Measurements from ENCODE around the gene A1BG.

DNA sequence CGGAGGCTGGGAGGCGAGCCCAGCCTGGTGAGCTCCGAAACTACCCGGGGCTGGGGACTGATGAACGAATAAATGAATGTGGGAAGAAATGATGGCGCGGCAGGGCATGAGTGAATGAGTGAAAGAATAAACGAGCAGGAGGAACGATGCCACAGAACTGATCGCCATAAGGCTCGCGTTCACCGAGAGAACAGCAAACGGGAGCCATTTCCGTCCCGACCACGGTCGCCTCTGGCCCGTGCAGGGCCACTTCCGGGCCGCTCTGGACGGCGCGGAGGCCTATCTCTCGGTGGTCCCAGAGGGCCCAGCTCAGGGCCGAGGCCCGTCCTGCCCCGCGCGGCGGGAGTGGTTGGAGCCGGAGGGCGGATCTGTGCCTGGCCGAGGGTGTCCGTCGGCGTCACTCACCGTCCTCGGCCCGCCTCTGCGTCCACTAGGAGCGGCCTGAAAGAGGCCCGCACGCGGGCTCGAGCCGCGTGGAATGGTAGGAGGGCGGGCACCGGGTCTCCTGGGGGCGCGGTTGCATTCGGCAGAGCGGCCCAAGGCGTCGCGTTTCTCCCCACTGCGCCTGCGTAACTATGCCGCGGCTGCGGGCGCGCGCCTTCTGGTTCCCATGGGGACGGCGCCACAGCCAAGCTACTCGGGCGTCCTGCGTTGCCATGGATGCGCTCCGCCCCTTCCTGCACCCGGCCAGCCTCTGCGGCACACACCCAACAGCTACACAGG lies 9.1 kb upstream of the A1BG start, which contains the start of gene ZNF497:
- TF ChIP-seq, protein P1, sequence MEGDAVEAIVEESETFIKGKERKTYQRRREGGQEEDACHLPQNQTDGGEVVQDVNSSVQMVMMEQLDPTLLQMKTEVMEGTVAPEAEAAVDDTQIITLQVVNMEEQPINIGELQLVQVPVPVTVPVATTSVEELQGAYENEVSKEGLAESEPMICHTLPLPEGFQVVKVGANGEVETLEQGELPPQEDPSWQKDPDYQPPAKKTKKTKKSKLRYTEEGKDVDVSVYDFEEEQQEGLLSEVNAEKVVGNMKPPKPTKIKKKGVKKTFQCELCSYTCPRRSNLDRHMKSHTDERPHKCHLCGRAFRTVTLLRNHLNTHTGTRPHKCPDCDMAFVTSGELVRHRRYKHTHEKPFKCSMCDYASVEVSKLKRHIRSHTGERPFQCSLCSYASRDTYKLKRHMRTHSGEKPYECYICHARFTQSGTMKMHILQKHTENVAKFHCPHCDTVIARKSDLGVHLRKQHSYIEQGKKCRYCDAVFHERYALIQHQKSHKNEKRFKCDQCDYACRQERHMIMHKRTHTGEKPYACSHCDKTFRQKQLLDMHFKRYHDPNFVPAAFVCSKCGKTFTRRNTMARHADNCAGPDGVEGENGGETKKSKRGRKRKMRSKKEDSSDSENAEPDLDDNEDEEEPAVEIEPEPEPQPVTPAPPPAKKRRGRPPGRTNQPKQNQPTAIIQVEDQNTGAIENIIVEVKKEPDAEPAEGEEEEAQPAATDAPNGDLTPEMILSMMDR (conservative IDR thresholded peaks at IDR 0.05; ENCODE audit: low read length) = no peak
- no peak for TF ChIP-seq EZH2phosphoT487 (IDR thresholded peaks at IDR 0.05; ENCODE audit: borderline replicate concordance, low read depth, low read length)

Data from OCI-LY7 (cell line).